NCI-H345 (cell line): ENCODE measurements around the gene NDEL1.
A peak's percentile ranks its signal among the peaks of the same experiment; 100 is the strongest.

Source experiments
- DNase-seq: peaks from one replicate; lab custom pipeline; 2025; lab: John Stamatoyannopoulos, UW

NDEL1 gene

DNA sequence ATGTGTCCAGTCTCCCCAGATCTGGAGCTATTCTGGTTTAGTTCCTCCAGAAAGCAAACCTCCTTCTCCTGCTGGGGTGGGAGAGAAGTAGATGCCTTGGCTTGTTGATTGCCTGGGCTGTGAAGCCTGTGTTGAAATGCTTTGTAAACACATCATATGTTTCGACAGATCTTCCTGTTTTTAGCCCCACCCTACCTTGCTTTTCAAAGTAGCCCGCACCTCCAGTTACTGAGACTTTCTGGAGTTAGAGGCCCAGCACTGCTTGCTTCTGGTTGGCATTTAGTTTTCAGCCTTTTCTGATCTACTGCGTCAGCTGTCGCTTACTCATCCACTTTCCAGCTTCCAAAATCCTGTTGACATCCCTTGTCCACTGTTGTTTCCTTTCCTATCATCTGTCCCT lies 17.9 kb upstream of the NDEL1 start:
- no peak for DNase-seq

DNA sequence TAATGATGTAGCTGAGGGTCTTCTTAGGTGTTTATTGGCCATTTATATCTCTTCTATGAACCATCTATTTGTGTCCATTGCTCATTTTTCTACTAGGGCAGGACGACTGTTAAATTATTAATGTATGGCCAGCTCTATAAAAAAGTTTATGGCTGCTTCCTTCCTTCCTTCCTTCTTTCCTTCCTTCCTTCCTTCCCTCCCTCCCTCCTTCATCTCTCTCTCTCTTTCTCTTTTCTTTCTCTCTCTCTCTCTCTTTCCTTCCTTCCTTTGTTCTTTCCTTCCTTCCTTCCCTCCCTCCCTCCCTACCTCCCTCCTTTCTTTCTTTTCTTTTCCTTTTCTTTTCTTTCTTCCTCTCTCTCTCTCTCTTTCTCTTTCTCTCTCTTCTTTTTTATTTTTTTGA lies 17.2 kb upstream of the NDEL1 start:
- no peak for DNase-seq

DNA sequence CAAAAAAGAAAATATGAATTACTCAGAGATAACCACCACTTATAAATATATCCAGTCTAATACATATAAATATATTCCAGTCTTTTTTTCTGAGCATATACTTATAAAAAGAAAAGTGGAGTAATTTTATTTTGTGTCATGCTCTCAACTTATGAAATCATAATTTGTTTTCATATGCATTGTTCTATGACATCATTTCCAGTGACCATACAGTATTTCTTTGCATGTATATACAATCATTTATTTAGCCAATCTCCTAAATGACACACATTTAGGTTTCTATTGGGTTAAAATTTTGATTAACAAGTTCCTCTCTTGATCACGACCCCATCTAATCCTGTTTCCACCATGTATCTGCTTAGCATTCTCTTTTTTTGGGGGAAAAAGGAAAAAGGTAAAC lies 16.4 kb upstream of the NDEL1 start:
- DNase-seq = no peak

GRCh38 chr17:8420041-8420934 lies 15.4 kb upstream of the NDEL1 start:
- DNase-seq = no peak

DNA sequence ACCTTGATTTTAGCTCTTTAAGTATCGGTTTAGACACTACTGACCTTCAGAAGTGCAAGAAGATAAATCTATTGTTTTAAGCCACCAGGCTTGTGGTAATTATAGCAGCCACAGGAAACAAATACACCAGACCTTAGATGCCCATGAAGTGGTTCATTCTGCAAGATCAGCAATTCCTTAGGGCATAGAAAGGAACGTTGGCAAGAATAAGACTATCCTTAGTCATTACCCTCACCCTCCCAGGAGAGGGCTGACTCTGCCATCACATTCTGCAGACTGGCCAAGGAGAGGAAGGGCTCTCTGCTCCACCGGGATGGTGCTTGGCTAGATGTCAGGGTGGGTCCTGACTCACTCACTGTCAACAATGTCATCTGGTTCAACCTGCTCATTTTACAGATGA lies 14.1 kb upstream of the NDEL1 start:
- no peak for DNase-seq

GRCh38 chr17:8426094-8426720 lies 9.5 kb upstream of the NDEL1 start:
- DNase-seq = no peak

DNA sequence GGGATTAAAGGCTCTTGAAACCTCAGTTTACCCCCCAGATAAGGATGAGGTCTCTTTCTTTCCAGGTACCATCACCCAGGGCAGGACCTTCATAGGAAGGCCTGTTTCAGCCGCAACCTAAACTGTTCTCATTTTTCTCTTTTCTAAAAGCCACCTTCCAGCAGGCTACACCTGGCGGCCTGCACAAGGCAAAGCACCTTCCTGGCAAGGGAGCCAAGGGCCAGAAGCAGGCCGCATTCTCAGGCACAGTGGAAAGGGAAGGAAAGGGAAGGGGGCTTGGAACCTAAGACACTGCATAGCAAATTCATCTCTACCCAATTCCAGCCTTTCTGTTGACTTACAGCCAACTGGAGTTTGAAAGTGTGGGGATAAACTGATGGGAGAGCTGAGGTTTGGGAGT lies 8.9 kb upstream of the NDEL1 start:
- no peak for DNase-seq

GRCh38 chr17:8430966-8431365 lies 4.7 kb upstream of the NDEL1 start:
- DNase-seq = no peak

GRCh38 chr17:8436169-8436843 lies 622 bp downstream of the NDEL1 start:
- peak; percentile 32 for DNase-seq

GRCh38 chr17:8436844-8437171 lies 1.1 kb downstream of the NDEL1 start:
- no peak for DNase-seq

DNA sequence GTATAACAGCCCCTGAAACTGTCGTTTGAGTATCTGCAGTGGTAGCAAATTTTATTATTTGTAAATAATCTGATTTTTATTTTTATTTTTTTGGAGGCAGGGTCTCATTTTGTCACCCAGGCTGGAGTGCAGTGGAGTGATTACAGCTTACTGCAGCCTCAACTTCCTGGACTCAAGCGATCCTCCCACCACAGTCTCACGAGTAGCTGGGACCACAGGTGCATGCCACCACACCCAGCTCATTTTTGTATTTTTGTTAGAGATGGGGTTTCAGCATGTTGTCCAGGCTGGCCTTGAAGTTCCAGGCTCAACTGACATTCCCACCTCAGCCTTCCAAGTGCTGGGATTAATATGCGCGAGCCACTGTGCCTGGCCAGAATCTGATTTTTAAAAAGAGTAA lies 2.8 kb downstream of the NDEL1 start:
- no peak for DNase-seq

GRCh38 chr17:8439681-8440080 lies 4.0 kb downstream of the NDEL1 start:
- no peak for DNase-seq

GRCh38 chr17:8441690-8442089 lies 6.0 kb downstream of the NDEL1 start:
- DNase-seq = no peak

DNA sequence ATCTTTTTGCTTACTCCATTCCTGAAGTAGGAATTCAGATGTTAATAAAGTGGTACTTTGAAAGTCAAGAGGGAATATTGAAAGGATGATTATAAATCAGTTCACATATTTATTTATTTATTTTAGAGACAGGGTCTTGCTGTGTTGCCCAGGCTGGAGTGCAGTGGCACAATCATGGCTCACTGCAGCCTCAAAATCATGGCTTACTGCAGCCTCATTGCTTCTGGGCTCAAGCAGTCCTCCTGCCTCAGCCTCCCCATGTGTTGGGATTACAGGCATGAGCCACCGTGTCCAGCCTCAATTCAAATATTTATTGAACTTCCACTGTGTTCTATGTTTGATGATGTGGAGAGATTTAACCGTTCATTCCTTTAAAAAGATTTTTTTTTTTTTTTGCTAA lies 6.6 kb downstream of the NDEL1 start:
- DNase-seq = no peak

DNA sequence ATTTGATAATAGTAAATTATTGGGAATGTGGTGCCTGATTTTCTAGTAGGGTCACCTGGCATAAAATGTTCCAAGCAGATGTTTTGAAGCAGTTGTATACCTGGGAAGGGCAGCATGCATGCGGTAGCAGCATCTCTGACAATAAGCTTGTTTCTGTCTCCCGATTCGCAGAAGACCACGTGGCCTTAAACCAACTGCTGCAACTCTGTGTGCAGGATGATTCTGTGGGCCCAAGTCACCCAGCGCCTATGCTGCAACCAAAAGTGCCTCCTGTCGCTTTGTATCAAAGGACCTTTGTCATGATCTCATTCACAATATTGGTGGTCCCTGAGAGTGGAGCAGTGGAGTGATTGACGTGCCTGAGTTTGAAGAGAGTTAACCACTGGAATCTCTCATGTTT lies 8.1 kb downstream of the NDEL1 start:
- DNase-seq = no peak

DNA sequence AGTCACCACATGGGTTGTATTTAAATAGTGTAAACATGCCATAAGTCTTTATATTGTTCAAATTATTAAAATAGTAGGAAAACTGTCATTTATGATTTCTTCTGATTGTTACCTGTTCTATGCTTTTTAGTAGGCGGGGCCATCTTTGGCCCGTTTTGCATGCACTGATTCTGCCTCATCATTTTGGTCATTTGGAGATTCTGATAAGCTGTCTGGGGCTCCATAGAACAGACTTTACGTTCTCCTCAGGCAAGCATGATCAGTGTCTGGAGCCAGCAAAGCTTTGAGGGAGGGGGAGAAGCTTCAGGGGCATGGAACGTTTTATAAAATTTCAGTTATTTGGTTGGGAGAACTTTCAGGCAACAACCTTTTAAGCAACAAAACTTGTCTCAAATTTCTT lies 8.8 kb downstream of the NDEL1 start:
- no peak for DNase-seq

DNA sequence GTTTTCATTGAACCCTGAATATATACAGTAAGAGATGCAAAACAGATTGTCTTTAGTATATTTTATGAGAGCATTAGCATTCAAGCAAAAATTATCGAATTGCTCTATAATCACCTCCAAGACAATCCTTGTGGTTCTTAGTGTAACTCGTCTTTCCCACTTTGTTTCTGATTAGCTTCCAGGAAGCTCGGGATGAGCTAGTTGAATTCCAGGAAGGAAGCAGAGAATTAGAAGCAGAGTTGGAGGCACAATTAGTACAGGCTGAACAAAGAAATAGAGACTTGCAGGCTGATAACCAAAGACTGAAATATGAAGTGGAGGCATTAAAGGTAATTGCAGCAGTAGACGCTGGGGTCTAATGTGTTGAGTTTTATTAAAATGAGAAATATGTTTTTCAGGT lies 9.9 kb downstream of the NDEL1 start:
- DNase-seq = no peak

DNA sequence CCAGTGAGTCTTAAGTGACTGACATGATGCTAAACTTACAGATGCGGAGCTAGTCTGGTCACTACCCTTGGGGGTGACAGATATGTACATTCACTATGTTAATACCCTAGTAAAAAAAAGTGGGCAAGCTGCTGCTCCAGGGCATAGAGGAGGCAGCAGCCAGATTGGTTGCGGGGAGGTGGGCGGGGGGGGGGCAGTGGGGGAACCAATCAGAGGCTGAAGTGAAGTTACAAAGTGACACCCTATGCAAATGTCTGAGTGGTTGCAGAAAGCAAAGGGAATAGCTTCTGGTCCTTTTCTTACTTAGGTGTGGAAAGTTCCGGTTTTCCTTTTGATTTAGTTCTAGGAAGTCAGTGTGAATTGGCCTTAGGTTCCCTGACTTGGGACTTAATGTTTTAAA lies 12.1 kb downstream of the NDEL1 start:
- DNase-seq = no peak

DNA sequence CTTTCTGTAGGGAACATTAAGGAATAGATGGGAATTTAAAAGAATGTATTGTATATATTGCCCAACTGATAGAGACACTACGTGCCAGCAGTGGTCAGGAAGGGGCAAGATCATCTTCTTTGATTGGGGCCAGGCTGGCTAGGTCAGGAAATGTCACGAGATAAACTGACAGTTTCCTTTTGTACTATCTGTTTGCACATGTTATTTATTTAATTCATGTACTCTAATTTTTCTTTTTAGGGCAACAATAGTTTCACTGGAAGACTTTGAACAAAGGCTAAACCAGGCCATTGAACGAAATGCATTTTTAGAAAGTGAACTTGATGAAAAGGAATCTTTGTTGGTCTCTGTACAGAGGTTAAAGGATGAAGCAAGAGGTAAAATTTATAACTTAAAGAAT lies 12.6 kb downstream of the NDEL1 start:
- DNase-seq = no peak

- DNase-seq = no peak
Measured at GRCh38 chr17:8451933-8452614, 16.4 kb downstream of the NDEL1 start.

- no peak for DNase-seq
Measured at GRCh38 chr17:8453326-8453725, 17.6 kb downstream of the NDEL1 start.

GRCh38 chr17:8455665-8456209 lies 20.1 kb downstream of the NDEL1 start:
- no peak for DNase-seq
